ENCODE results near the gene RAE1. TPM values are rescaled to one million over a fixed set of nuclear protein-coding genes. Genes with fewer than 3 reads are reported as not detected.
A peak's percentile ranks its signal among the peaks of the same experiment; 100 is the strongest.

RAE1 gene
- total RNA-seq, 1 donor from 2014 or later: 15.3 TPM

DNA sequence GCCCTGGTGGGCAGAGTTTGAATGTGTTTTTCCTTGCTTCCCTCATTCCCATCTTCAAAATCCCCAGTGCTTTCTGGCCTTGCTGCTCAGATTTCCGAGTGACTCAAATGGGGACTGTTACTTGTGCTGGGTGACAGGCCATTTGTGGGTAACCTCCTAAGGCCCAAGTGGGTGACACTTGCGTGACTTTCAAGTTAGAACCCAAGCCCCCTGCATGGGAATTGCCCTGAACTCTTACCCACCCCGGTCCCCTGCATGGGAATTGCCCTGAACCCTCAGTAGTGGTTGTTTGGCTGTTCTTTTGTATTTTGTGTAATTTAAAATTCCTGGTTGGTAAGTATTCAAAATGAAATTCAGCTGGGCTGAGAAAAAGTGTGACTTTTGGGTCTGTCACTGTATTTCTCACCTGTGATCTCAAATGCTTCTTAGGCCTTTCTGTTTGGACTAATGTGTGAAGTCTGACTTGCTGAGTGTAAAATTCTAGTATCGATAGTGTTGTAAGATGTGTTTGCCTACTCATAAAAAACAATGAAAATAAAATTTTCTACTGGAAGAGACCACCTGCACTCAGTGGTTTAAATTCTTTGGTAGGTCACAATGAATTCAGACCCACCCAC is 27.7 kb downstream of the RAE1 start:
- TF ChIP-seq, protein P1, sequence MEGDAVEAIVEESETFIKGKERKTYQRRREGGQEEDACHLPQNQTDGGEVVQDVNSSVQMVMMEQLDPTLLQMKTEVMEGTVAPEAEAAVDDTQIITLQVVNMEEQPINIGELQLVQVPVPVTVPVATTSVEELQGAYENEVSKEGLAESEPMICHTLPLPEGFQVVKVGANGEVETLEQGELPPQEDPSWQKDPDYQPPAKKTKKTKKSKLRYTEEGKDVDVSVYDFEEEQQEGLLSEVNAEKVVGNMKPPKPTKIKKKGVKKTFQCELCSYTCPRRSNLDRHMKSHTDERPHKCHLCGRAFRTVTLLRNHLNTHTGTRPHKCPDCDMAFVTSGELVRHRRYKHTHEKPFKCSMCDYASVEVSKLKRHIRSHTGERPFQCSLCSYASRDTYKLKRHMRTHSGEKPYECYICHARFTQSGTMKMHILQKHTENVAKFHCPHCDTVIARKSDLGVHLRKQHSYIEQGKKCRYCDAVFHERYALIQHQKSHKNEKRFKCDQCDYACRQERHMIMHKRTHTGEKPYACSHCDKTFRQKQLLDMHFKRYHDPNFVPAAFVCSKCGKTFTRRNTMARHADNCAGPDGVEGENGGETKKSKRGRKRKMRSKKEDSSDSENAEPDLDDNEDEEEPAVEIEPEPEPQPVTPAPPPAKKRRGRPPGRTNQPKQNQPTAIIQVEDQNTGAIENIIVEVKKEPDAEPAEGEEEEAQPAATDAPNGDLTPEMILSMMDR (IDR thresholded peaks at IDR 0.05; ENCODE audit: borderline replicate concordance): no peak
- peaks cover 19% of the 10 kb centered on the region for H3K4me1 ChIP-seq
- no peaks in the 10 kb centered on the region for H3K27me3 ChIP-seq (ENCODE audit: low read depth)
- H3K4me3 ChIP-seq: no peak overlapping the region
- DNase-seq: no peak
- no peaks in the 10 kb centered on the region for H3K9me3 ChIP-seq (replicated peaks)
- intact Hi-C loops (cut with micrococcal nuclease): no loop called here
- H3K27ac ChIP-seq (replicated peaks): no peak overlapping the region
- H3K36me3 ChIP-seq: peaks cover 64% of the 10 kb centered on the region

DNA sequence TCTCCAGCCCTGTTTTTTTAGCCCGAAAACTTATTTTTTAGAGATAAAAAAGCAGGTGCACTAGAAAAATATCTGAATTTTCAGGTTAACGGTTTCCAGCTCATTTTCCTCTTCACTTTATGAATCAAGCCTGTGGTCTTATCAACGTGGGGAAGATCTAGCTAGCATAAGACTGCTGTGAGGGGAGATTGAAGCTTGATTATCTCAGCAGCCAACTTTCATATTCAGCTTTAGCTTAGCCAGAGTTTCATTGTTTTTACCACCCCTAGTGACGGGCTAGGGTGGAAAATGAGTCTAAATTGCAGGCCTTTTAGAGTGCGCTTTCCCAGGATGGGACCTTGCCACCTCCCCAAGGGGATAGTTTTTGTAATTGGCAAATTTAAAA is 28.2 kb downstream of the RAE1 start:
- Histone ChIP-seq H3K27me3 (ENCODE audit: low read depth) (no peaks in the 10 kb centered on the region), H3K9me3 (replicated peaks) (no peaks in the 10 kb centered on the region), H3K36me3 (peaks cover 59% of the 10 kb centered on the region), H3K4me1 (peaks cover 19% of the 10 kb centered on the region), H3K27ac (replicated peaks) (no peak overlapping the region), H3K4me3 (no peak overlapping the region)
- DNase-seq: no peak
- TF ChIP-seq, protein P1 (IDR thresholded peaks at IDR 0.05; ENCODE audit: borderline replicate concordance): no peak
- intact Hi-C loops (cut with micrococcal nuclease): no loop called here

DNA sequence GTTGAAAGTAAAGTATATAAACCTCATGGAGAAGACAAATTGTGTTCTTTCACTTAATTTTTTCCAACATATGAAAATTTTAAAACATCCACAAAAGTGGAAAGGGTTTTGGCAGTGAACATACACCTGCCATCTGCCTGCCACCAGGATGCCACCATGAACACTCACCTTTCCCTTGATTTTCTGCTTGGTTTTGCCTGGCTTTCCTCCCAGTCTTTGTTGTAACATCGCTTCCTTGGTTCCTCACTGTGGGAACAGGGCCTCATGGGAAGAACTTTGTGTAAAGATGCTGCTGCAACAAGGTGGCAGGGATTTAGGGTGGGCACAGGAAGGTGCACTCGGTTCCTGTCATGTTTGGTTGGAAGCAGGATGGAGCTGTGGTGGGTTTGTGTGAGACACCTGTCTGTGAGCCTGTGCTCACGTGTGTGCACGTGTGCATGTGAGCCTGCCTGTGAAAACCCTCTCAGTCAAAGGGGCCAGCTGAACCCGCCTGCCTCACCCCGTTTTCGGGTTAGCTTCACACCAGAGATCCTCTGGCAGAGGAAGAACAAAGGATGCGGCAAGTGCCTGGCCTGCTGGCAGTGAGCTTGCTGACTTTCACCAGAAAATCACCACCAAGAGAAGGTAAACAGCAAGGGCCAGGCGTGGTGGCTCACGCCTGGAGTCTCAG is 29.2 kb downstream of the RAE1 start:
- H3K27me3 ChIP-seq (ENCODE audit: low read depth): no peaks in the 10 kb centered on the region
- peaks cover 19% of the 10 kb centered on the region for H3K4me1 ChIP-seq
- no peak for DNase-seq
- intact Hi-C loops (cut with micrococcal nuclease): loop anchor here (2.0 kb wide), 1 partner anchor 115 kb away; no protein-coding TSS in a partner anchor
- H3K9me3 ChIP-seq (replicated peaks): no peaks in the 10 kb centered on the region
- H3K4me3 ChIP-seq: no peak overlapping the region
- no peak overlapping the region for H3K27ac ChIP-seq (replicated peaks)
- H3K36me3 ChIP-seq: peaks cover 49% of the 10 kb centered on the region
- TF ChIP-seq, protein P1 (IDR thresholded peaks at IDR 0.05; ENCODE audit: borderline replicate concordance): no peak

DNA sequence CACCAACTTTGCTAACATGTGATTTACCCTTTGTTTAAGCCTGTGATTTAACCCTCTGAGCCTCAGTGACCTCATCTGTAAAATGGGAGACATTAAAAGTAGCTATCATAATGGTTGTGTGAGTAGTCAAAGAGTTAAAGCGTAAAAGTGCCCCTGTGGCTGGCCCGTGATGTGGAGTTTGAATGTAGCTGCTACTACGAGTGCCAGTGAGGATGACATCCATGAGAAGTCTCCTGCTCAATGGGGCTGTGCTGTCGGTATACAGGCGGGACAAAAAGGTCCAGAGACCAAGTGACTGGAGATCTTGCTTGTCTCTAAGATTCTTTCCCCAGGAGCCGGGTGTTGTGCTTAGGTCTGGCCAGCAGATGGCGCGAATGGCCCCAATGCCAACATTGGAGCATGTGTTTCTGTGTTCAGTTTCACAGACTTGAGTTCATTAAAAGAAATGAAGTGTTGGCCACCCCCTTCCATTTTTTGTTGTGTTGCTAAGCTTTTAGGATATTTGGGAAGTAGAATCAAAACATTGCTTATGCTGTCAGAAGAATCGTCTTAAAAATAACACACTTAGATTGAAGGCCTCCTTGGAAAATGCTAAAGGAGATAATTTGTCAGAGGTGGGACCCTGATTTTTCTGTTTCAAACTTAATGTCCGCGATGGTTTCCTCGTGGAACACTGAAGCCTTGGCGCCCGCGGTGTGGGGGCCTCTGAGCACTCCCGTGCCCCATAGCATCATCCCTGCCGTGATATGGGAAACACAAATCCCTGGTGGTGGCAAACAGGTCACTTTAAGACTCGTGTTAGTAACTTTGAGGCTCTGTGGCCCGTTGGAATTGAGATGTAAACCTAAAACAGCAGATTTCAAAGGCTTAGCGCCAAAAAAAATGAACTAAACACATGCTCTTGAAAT is 30.8 kb downstream of the RAE1 start:
- H3K4me1 ChIP-seq: peaks cover 19% of the 10 kb centered on the region
- H3K36me3 ChIP-seq: peaks cover 34% of the 10 kb centered on the region
- H3K27me3 ChIP-seq (ENCODE audit: low read depth): no peaks in the 10 kb centered on the region
- peaks cover 4% of the 10 kb centered on the region for H3K9me3 ChIP-seq (replicated peaks)
- intact Hi-C loops (cut with micrococcal nuclease): loop anchor here (2.0 kb wide), 1 partner anchor 113 kb away; no protein-coding TSS in a partner anchor
- TF ChIP-seq, protein P1 (IDR thresholded peaks at IDR 0.05; ENCODE audit: borderline replicate concordance): peak; percentile 95
- peak; percentile 79 for DNase-seq
- no peak overlapping the region for H3K27ac ChIP-seq (replicated peaks)
- H3K4me3 ChIP-seq: no peak overlapping the region

DNA sequence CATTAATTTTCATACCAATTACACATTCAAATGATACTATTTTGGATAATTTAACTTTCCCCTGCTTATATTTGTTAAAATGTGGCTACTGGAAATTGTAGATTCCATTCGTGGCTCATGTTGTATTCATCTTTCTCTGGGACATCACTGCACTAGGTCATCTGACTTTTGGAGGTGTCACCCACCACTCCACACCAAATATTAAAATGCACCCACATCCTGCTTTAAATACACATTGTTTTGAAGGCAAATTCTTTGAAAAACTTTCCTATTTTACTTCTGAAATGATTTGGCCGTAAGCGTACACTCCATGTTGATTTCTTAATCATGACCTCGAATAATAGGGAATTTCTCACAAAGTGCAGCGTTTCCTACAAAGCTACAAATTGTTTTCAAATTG is 31.5 kb downstream of the RAE1 start:
- H3K9me3 ChIP-seq (replicated peaks): peaks cover 4% of the 10 kb centered on the region
- no peak for DNase-seq
- H3K36me3 ChIP-seq: peaks cover 28% of the 10 kb centered on the region
- TF ChIP-seq, protein P1 (IDR thresholded peaks at IDR 0.05; ENCODE audit: borderline replicate concordance): no peak
- no peaks in the 10 kb centered on the region for H3K27me3 ChIP-seq (ENCODE audit: low read depth)
- no peak overlapping the region for H3K27ac ChIP-seq (replicated peaks)
- intact Hi-C loops (cut with micrococcal nuclease): no loop called here
- H3K4me3 ChIP-seq: no peak overlapping the region
- peaks cover 19% of the 10 kb centered on the region for H3K4me1 ChIP-seq

All from left ventricle myocardium inferior (tissue), 1 donor.